ENCODE results near the gene DNAAF3. TPM values are rescaled to one million over a fixed set of nuclear protein-coding genes. Genes with fewer than 3 reads are reported as not detected.
A peak's percentile ranks its signal among the peaks of the same experiment; 100 is the strongest.

The DNAAF3 gene
- polyA plus RNA-seq, 1 experiment = 0.21 TPM

- H3K4me3 ChIP-seq (ENCODE audit: low read depth, low read length) = peak overlapping the region; percentile 57
- H3K9me3 ChIP-seq (ENCODE audit: control insufficient read depth, insufficient read depth, low read length) = peaks cover 12% of the 10 kb centered on the region; the same call in 1 of the 2 replicates
- ChIA-PET CTCF (no interaction called here), POLR2A (no interaction called here)
- H3K27ac ChIP-seq (ENCODE audit: low read depth, low read length) = no peak overlapping the region
- no peak for DNase-seq (ENCODE audit: low read depth, low spot score)
- TF ChIP-seq CTCF (IDR thresholded peaks at IDR 0.05; ENCODE audit: low read depth, low read length) = no peak
- peaks cover 17% of the 10 kb centered on the region for H3K27me3 ChIP-seq (ENCODE audit: control insufficient read depth, insufficient read depth, low read length)
Measured at GRCh38 chr19:55178781-55179599, 12.6 kb upstream of the DNAAF3 start.

GRCh38 chr19:55176076-55176475, 9.7 kb upstream of the DNAAF3 start:
- CTCF ChIA-PET = no interaction called here
- Histone ChIP-seq H3K9me3 (ENCODE audit: control insufficient read depth, insufficient read depth, low read length) (peaks cover 12% of the 10 kb centered on the region; the same call in 1 of the 2 replicates), H3K27me3 (ENCODE audit: control insufficient read depth, insufficient read depth, low read length) (peaks cover 12% of the 10 kb centered on the region), H3K4me3 (ENCODE audit: low read depth, low read length) (no peak overlapping the region), H3K27ac (ENCODE audit: low read depth, low read length) (no peak overlapping the region)
- TF ChIP-seq CTCF (IDR thresholded peaks at IDR 0.05; ENCODE audit: low read depth, low read length) = no peak
- POLR2A ChIA-PET = interaction anchor here (0.5 to 0.6 kb wide), 2 partner anchors 98 to 232 kb away, joined by 3 to 14 read pairs; partner anchors contain the start of gene UBE2S
- no peak for DNase-seq (ENCODE audit: low read depth, low spot score)

GRCh38 chr19:55175117-55175867, 8.9 kb upstream of the DNAAF3 start:
- ChIA-PET POLR2A (interaction anchor here (0.5 kb wide), 1 partner anchor 232 kb away, joined by 3 read pairs; the partner anchor contains the start of gene UBE2S), CTCF (interaction anchor here (0.7 to 0.9 kb wide), 2 partner anchors 9 to 328 kb away, joined by 3 read pairs; partner anchors contain the start of gene DNAAF3)
- no peak for TF ChIP-seq CTCF (IDR thresholded peaks at IDR 0.05; ENCODE audit: low read depth, low read length)
- peaks cover 6% of the 10 kb centered on the region for H3K27me3 ChIP-seq (ENCODE audit: control insufficient read depth, insufficient read depth, low read length)
- no peak for DNase-seq (ENCODE audit: low read depth, low spot score)
- H3K9me3 ChIP-seq (ENCODE audit: control insufficient read depth, insufficient read depth, low read length) = peaks cover 12% of the 10 kb centered on the region; the same call in 1 of the 2 replicates
- no peak overlapping the region for H3K27ac ChIP-seq (ENCODE audit: low read depth, low read length)
- no peak overlapping the region for H3K4me3 ChIP-seq (ENCODE audit: low read depth, low read length)

GRCh38 chr19:55174425-55175116, 8.2 kb upstream of the DNAAF3 start:
- H3K4me3 ChIP-seq (ENCODE audit: low read depth, low read length) = no peak overlapping the region
- no peak for TF ChIP-seq CTCF (IDR thresholded peaks at IDR 0.05; ENCODE audit: low read depth, low read length)
- H3K27me3 ChIP-seq (ENCODE audit: control insufficient read depth, insufficient read depth, low read length) = peaks cover 6% of the 10 kb centered on the region
- peaks cover 12% of the 10 kb centered on the region; the same call in 1 of the 2 replicates for H3K9me3 ChIP-seq (ENCODE audit: control insufficient read depth, insufficient read depth, low read length)
- no peak overlapping the region for H3K27ac ChIP-seq (ENCODE audit: low read depth, low read length)
- POLR2A ChIA-PET = interaction anchor here (0.6 kb wide), 1 partner anchor 399 kb away, joined by 4 read pairs; no protein-coding TSS in a partner anchor
- CTCF ChIA-PET = interaction anchor here (0.7 to 0.9 kb wide), 2 partner anchors 9 to 329 kb away, joined by 3 read pairs; partner anchors contain the start of gene DNAAF3
- DNase-seq (ENCODE audit: low read depth, low spot score) = no peak

Measured in AG04450 (cell line).